OCI-LY3 (cell line): ENCODE data around the gene LRRC23.
"Not testable (repeated sequence)": the region's sequence is repeated elsewhere in the genome, so short reads cannot be mapped to it uniquely, and the experiment has no call there.

Source experiments
- H2AFZ ChIP-seq: fragments of 200-600, 300-600 bp; shearing (Covaris generic); 2 replicates; pipeline ENCODE4 v1.6.0; 2014; ENCODE audit warnings: antibody characterized with exemption, low read depth, low read length
- H3K27ac ChIP-seq: fragments of 200-600, 300-600 bp; sonication (generic); 2 replicates; pipeline ENCODE4 v1.5.1; 2014; ENCODE audit warnings: mild to moderate bottlenecking, low read length, moderate library complexity, mixed read lengths
- H3K27me3 ChIP-seq: fragments of 200-600, 300-600 bp; sonication (generic); 2 replicates; pipeline ENCODE4 v1.6.1; 2014; ENCODE audit warnings: low read depth, low read length, mixed read lengths
- H3K36me3 ChIP-seq: fragments of 200-600, 300-600 bp; sonication (generic); replicated peaks from 2 replicates; pipeline ENCODE3; 2014; ENCODE audit warnings: low read depth, low read length, mixed read lengths
- H3K4me1 ChIP-seq: fragments of 300-600, 200-600 bp; sonication (generic); 2 replicates; pipeline ENCODE4 v1.6.1; 2014; ENCODE audit warnings: low read length, mixed read lengths
- H3K4me2 ChIP-seq: fragments of 200-600, 300-600 bp; sonication (generic); 2 replicates; pipeline ENCODE4 v1.6.1; 2014; ENCODE audit warnings: low read length, mixed read lengths
- H3K4me3 ChIP-seq: fragments of 300-600, 200-600 bp; sonication (generic); 2 replicates; pipeline ENCODE4 v1.5.1; 2014; ENCODE audit warnings: antibody characterized with exemption, mild to moderate bottlenecking, low read length, moderate library complexity
- H3K79me2 ChIP-seq: fragments of 300-600, 200-600 bp; shearing (Covaris generic); 2 replicates; pipeline ENCODE4 v1.6.1; 2014; ENCODE audit warnings: mild to moderate bottlenecking, low read length, mixed read lengths
- H3K9ac ChIP-seq: fragments of 300-600, 200-600 bp; shearing (Covaris generic); 2 replicates; pipeline ENCODE4 v1.6.0; 2014; ENCODE audit warnings: mild to moderate bottlenecking, low read length, moderate library complexity
- H3K9me3 ChIP-seq: fragments of 200-600, 300-600 bp; shearing (Covaris generic); 2 replicates; pipeline ENCODE4 v1.6.1; 2014; ENCODE audit warnings: low read length, mixed read lengths; ENCODE audit not compliant: insufficient read depth
- H4K20me1 ChIP-seq: fragments of 200-600, 300-600 bp; sonication (generic); 2 replicates; pipeline ENCODE4 v1.6.1; 2016; ENCODE audit warnings: low read length, mixed read lengths; ENCODE audit not compliant: insufficient read depth
- EZH2phosphoT487 ChIP-seq: fragments of 200-600 bp; shearing (Covaris generic); IDR thresholded peaks from 2 replicates; pipeline ENCODE4 v1.6.1; 2018; ENCODE audit warnings: antibody characterized with exemption, mixed run types, low read depth
- TF ChIP-seq, protein P1 (sequence below): fragments of 200-600, 300-600 bp; sonication (generic); IDR thresholded peaks from 2 replicates; pipeline ENCODE4 v1.5.1; 2014; ENCODE audit warnings: antibody characterized with exemption, low read length, low read depth

Gene LRRC23

DNA sequence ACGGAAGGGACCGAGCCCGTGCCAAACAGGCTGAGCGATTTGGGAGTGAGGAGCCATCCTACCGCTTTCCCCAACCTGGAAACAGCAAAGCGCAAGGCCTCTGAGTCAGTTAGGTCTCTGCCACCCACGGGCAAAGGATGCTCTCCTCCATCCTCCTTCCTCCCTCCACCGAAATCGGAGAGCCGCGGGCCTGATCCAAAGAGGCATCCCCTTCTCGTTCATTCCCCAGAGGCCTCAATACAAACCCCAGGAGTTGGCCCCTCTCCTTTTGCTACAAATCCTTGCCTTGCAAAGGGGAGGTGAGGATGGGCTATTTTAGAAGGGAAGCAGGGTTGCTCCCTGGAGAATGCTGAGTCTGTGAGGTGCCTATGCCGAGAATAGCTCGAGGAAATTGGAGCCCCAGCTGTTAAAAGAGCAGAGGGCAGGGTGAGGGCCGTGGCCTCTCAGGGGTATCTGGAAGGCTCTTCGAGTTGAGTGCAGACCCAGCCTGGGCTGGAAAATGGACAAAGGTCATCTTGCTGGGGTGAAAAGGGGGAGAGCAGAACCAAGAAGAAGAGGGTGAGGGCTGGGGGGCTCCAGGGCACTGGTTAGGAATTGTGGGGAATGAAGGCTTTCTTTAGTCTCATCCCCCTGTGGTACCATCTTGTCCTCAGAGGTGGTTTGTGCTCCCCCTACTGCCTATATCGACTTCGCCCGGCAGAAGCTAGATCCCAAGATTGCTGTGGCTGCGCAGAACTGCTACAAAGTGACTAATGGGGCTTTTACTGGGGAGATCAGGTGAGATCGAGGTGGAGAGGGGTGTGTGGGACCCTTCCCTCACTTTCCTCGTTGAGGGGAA lies 36.2 kb upstream of the LRRC23 start:
- H3K79me2 ChIP-seq = peaks cover 25% of the 10 kb centered on the region
- peaks cover 46% of the 10 kb centered on the region for H3K4me1 ChIP-seq
- peak overlapping the region; percentile 100 for H3K4me2 ChIP-seq
- peak overlapping the region; percentile 79 for H3K27ac ChIP-seq
- H3K4me3 ChIP-seq = peak overlapping the region; percentile 100
- H3K27me3 ChIP-seq = no peaks in the 10 kb centered on the region
- H3K9me3 ChIP-seq = no peaks in the 10 kb centered on the region
- peaks cover 36% of the 10 kb centered on the region for H4K20me1 ChIP-seq
- TF ChIP-seq, protein P1, sequence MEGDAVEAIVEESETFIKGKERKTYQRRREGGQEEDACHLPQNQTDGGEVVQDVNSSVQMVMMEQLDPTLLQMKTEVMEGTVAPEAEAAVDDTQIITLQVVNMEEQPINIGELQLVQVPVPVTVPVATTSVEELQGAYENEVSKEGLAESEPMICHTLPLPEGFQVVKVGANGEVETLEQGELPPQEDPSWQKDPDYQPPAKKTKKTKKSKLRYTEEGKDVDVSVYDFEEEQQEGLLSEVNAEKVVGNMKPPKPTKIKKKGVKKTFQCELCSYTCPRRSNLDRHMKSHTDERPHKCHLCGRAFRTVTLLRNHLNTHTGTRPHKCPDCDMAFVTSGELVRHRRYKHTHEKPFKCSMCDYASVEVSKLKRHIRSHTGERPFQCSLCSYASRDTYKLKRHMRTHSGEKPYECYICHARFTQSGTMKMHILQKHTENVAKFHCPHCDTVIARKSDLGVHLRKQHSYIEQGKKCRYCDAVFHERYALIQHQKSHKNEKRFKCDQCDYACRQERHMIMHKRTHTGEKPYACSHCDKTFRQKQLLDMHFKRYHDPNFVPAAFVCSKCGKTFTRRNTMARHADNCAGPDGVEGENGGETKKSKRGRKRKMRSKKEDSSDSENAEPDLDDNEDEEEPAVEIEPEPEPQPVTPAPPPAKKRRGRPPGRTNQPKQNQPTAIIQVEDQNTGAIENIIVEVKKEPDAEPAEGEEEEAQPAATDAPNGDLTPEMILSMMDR = peak; percentile 21
- no peak for TF ChIP-seq EZH2phosphoT487
- H2AFZ ChIP-seq = no peak overlapping the region
- H3K9ac ChIP-seq = peak overlapping the region; percentile 99
- H3K36me3 ChIP-seq = peaks cover 44% of the 10 kb centered on the region

DNA sequence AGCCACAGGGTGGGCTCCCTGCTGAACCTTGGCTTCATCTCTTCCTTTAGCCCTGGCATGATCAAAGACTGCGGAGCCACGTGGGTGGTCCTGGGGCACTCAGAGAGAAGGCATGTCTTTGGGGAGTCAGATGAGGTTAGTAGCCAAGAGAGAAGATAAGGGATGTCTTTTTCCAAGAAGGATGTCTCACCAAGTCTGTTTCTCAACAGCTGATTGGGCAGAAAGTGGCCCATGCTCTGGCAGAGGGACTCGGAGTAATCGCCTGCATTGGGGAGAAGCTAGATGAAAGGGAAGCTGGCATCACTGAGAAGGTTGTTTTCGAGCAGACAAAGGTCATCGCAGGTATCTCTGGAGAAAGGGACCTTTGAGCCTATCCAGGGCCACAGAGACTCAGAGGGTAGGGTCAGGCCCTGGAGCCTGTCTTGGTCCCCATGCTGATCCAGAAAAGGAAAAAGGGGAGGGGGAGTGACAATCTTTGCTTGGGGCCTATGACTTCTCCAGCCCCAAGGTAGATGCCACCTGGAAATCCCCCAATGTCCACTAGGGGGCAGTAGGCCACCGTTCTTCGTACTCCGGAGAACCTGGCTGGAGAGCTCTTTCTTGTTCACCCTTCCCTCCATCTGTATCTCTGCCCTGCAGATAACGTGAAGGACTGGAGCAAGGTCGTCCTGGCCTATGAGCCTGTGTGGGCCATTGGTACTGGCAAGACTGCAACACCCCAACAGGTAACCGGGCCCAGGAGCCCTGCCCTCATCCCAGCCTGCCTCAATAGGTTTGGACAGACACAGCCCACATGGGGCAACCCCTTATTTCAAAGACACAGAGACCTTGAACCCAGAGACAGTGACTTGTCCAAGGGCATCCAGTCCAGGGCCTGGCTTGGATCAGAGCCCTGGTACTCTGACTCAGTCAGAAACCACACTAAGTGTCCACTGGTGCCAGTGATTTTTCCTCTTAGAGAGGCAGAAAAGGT lies 35.3 kb upstream of the LRRC23 start:
- peaks cover 36% of the 10 kb centered on the region for H4K20me1 ChIP-seq
- peak overlapping the region; percentile 100 for H3K4me3 ChIP-seq
- H3K27me3 ChIP-seq = no peaks in the 10 kb centered on the region
- H3K9me3 ChIP-seq = no peaks in the 10 kb centered on the region
- no peak overlapping the region for H2AFZ ChIP-seq
- H3K4me1 ChIP-seq = peaks cover 50% of the 10 kb centered on the region
- H3K36me3 ChIP-seq = peaks cover 39% of the 10 kb centered on the region
- H3K79me2 ChIP-seq = peaks cover 25% of the 10 kb centered on the region
- H3K9ac ChIP-seq = peak overlapping the region; percentile 99
- peak overlapping the region; percentile 79 for H3K27ac ChIP-seq
- TF ChIP-seq, protein P1 = peak; percentile 74
- TF ChIP-seq EZH2phosphoT487 = no peak
- peak overlapping the region; percentile 100 for H3K4me2 ChIP-seq

DNA sequence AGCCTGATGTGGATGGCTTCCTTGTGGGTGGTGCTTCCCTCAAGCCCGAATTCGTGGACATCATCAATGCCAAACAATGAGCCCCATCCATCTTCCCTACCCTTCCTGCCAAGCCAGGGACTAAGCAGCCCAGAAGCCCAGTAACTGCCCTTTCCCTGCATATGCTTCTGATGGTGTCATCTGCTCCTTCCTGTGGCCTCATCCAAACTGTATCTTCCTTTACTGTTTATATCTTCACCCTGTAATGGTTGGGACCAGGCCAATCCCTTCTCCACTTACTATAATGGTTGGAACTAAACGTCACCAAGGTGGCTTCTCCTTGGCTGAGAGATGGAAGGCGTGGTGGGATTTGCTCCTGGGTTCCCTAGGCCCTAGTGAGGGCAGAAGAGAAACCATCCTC lies 34.3 kb upstream of the LRRC23 start:
- Histone ChIP-seq H3K4me1 (peaks cover 50% of the 10 kb centered on the region), H3K79me2 (peaks cover 25% of the 10 kb centered on the region), H4K20me1 (peaks cover 36% of the 10 kb centered on the region), H3K36me3 (peaks cover 36% of the 10 kb centered on the region)
- H3K4me3 ChIP-seq, H3K9me3 ChIP-seq, H3K27ac ChIP-seq, H3K9ac ChIP-seq, H3K27me3 ChIP-seq, H3K4me2 ChIP-seq, H2AFZ ChIP-seq: not testable (repeated sequence)

DNA sequence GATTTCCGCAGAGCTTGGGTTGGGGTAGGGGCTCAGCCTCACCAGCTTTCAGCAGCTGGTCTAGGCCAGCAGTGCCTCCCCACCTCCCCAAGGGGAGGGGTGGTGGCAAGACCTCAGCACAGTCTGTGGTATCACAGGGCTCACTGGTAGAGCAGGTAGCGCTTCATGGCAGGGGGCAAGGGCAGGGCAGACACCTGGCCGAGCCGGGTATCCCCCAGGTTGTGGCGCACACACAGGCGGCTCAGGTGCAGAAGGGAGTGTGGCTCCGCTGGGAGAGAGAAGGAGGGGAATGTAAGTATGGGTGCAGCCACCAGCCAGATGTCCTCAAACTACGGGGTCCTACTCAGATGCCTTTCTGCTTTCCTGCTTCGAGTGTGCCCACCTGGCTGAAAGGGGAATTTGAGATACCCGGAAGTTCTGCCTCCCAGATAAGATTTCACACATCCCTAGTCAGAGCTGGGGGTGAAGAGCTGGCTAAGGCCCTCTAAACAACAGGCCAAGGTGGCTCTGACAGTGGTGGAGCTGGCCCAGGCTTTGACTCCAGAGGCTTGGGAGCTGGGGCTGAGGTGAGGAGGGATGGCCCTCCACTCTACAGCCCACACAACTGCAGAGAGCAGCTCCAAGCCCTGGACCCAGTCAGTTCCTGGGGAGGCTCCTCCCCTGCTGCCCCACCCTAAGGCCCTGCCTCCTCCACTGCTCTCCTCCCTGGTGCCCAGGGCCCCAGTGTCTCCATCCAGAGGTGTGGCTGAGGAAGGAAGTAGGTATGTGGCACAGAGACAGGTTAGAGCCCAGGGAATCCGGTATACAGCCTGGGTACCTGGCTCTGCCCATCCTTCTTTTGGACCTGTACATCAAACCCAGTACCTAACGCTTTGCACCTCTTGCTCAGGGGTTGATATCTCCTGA lies 33.3 kb upstream of the LRRC23 start:
- TF ChIP-seq, protein P1 = no peak
- TF ChIP-seq EZH2phosphoT487 = no peak
- H3K9me3 ChIP-seq = no peaks in the 10 kb centered on the region
- H3K36me3 ChIP-seq = peaks cover 36% of the 10 kb centered on the region
- peak overlapping the region; percentile 79; the same call in 1 of the 2 replicates for H3K4me3 ChIP-seq
- peak overlapping the region; percentile 99; the same call in 1 of the 2 replicates for H3K4me2 ChIP-seq
- H4K20me1 ChIP-seq = peaks cover 36% of the 10 kb centered on the region
- H3K27ac ChIP-seq = peak overlapping the region; percentile 36
- peaks cover 25% of the 10 kb centered on the region for H3K79me2 ChIP-seq
- H3K4me1 ChIP-seq = peaks cover 50% of the 10 kb centered on the region
- H3K9ac ChIP-seq = no peak overlapping the region
- no peak overlapping the region for H2AFZ ChIP-seq
- H3K27me3 ChIP-seq = no peaks in the 10 kb centered on the region
